Breast epithelium (tissue), 3 donors: ENCODE measurements around the gene CRISP3.

Source experiments
- CTCF ChIP-seq, 3 donors: fragments of 450-650 bp; IDR thresholded peaks; one replicate each; pipeline ENCODE4 v1.5.1; 2016 to 2017; ENCODE audit warnings: antibody characterized with exemption in 3 of 3, mild to moderate bottlenecking in 3 of 3, moderate library complexity in 3 of 3
- POLR2A ChIP-seq: fragments of 450-650 bp; IDR thresholded peaks from one replicate; pipeline ENCODE4 v1.6.1; 2016; ENCODE audit warnings: antibody characterized with exemption, mild to moderate bottlenecking, moderate library complexity
- POLR2AphosphoS5 ChIP-seq, 3 donors: sonication (generic); formaldehyde crosslinking; IDR thresholded peaks; one replicate each; pipeline ENCODE4 v1.6.1; 2017; ENCODE audit warnings: antibody characterized with exemption in 3 of 3

- TF ChIP-seq CTCF (IDR thresholded peaks at IDR 0.05) (no peak), POLR2A (no peak), POLR2AphosphoS5 (IDR thresholded peaks at IDR 0.05) (no peak)
Observed at GRCh38 chr6:49736017-49736508, 8.1 kb downstream of the CRISP3 start.
